Measurements from ENCODE around the gene ALOX15B.

Gene ALOX15B, protein sequence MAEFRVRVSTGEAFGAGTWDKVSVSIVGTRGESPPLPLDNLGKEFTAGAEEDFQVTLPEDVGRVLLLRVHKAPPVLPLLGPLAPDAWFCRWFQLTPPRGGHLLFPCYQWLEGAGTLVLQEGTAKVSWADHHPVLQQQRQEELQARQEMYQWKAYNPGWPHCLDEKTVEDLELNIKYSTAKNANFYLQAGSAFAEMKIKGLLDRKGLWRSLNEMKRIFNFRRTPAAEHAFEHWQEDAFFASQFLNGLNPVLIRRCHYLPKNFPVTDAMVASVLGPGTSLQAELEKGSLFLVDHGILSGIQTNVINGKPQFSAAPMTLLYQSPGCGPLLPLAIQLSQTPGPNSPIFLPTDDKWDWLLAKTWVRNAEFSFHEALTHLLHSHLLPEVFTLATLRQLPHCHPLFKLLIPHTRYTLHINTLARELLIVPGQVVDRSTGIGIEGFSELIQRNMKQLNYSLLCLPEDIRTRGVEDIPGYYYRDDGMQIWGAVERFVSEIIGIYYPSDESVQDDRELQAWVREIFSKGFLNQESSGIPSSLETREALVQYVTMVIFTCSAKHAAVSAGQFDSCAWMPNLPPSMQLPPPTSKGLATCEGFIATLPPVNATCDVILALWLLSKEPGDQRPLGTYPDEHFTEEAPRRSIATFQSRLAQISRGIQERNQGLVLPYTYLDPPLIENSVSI

DNA sequence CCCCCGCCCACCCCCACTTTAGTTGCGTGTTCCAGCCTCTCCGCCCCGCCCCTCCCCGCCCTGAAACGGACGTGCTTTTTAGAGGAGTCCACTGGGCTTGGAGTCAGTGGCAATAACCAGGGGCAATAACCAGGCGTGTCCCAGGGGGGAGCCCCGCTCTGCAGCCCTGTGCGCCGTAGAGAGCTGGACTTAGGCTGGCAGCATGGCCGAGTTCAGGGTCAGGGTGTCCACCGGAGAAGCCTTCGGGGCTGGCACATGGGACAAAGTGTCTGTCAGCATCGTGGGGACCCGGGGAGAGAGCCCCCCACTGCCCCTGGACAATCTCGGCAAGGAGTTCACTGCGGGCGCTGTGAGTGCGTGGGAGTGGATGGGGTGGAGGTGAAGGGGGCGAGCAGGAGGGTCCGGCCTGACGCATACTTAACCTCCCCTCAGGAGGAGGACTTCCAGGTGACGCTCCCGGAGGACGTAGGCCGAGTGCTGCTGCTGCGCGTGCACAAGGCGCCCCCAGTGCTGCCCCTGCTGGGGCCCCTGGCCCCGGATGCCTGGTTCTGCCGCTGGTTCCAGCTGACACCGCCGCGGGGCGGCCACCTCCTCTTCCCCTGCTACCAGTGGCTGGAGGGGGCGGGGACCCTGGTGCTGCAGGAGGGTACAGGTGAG lies at the start of gene ALOX15B:
ALOX15B (plus strand) TSS at position 106 of the 657 bp plus-strand sequence; CDS start at position 203, 97 bp downstream.
- no peak for DNase-seq (ENCODE audit: low read depth in 2 of 2)

- peak; percentile 80 to 93 for DNase-seq (ENCODE audit: low read depth in 2 of 2)
These were observed 48.8 kb upstream of the ALOX15B start for GRCh38 chr17:7989781-7990655.

DNA sequence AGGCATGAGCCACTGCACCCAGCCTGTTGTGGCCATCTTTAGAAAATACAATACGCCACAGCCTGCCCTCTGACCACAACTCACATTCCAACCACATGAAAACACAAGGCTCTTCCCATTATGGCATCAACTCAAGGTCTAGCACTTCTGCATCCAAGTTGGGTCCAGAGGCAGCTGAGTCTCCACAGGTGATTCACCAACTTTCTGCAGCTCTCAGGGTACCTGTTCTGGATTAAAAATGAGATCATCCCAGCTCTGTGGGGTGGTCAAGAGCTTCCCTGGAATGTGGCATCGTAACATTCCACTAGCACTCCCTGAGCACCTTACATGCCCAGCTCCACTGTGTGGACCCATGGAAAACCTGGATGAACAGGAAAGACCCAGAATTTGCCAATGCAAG lies 46.3 kb upstream of the ALOX15B start:
- DNase-seq (ENCODE audit: low read depth in 2 of 2): no peak

DNA sequence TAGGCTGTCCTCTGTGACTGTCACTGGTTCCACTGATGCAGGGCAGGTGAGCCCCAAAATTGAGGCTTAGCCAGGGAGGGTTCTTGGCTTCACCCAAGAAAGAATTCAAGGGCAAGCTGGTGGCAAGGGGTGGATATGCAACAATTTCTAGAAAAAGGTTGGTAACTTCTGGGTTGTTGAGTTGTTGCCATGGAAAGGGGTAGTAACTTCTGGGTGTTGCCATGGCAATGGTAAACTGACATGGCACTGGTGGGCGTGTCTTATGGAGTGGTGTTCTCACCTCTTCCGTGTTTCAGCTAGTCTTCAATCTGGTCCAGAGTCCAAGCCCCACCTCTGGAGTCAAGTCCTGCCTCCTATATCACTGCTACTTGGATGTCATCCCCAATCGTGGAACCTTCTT lies 45.9 kb upstream of the ALOX15B start:
- no peak for DNase-seq (ENCODE audit: low read depth in 2 of 2)

DNA sequence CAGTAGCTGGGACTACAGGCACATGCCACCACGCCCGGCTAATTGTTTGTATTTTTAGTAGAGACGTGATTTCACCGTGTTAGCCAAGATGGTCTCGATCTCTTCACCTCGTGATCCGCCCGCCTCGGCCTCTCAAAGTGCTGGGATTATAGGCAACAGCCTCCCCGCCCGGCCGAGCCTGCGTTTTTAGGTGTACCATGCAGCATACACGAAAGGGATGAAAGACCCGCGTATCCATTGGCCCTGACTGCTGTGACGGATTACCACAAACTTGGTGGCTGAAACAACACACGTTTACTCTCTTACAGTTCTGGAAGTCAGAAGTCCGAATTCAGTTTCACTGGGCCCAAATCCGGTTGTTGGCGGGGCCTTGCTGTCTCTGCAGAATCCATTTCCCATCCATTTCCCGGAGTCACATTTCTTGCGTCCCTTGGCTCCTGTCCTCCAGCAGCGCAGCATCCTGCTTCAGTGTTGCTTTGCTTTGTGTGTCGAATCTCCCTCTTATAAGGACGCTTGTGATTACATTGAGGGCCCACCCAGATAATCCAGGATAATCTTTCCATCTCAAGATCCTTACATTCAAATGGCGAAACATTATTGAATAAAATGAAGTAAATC lies 44.8 kb upstream of the ALOX15B start:
- no peak for DNase-seq (ENCODE audit: low read depth in 2 of 2)

DNA sequence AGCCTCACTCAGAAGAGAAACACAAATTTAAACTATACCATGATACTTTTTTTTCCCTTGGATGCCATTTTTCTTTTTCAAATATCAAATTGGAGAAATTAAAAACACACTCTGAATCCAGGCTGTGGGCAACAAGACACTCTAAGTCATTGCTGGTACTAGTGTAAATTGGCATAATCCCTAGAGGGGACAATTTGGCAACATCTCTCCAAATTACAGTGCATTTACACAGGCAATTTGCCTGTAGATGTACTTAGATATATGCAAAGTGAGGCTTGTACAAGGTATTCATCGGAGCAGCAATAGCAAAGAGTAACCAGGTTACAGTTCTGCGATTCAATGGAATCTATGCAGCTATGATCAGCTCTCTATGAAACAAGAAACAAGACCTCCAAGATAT lies 43.1 kb upstream of the ALOX15B start:
- no peak for DNase-seq (ENCODE audit: low read depth in 2 of 2)

GRCh38 chr17:7997186-7997585 lies 41.7 kb upstream of the ALOX15B start:
- no peak for DNase-seq (ENCODE audit: low read depth in 2 of 2)

DNA sequence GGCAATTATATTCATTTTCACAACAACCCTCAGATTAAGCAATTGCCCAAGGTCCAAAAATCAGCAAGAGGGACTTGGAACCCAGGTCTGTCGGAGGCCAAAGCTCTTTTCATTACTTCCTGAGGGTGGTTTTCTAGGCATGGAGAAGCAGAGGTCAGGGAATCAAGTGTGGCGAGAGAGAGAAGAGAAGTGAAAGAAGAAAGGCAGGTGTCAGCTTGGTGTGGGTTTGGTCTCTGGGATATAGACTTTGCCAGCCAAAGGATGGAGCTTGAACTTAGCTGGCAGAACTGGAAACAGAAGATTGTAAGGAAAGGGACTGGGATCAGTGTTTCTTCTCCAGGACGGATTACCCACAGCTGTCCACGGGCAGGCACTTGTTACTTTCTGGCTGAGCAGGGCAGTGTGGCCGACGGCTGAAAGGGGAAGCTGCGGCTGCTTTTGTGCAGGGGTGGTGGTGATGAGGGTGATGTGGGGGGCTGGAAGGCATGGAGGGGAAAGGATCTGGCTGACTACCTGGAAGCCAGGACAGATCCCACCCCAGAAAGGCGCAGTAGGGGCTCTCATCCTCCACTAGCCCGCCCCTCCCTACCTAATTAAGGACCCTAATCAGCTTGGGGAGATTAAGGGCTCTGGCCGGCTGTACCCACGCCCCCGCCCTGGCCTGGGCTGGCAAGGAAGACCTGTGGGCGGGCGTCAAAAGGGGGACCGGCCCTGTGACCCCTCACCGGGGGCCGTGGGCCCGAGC lies 36.7 kb upstream of the ALOX15B start, which contains the start of gene GUCY2D:
GUCY2D (plus strand) TSS at position 640 of the 745 bp plus-strand sequence. CDS start 433 bp downstream, outside the sequence.
- no peak for DNase-seq (ENCODE audit: low read depth in 2 of 2)

- DNase-seq (ENCODE audit: low read depth in 2 of 2): no peak
These were observed 35.9 kb upstream of the ALOX15B start for GRCh38 chr17:8002721-8003593.

DNA sequence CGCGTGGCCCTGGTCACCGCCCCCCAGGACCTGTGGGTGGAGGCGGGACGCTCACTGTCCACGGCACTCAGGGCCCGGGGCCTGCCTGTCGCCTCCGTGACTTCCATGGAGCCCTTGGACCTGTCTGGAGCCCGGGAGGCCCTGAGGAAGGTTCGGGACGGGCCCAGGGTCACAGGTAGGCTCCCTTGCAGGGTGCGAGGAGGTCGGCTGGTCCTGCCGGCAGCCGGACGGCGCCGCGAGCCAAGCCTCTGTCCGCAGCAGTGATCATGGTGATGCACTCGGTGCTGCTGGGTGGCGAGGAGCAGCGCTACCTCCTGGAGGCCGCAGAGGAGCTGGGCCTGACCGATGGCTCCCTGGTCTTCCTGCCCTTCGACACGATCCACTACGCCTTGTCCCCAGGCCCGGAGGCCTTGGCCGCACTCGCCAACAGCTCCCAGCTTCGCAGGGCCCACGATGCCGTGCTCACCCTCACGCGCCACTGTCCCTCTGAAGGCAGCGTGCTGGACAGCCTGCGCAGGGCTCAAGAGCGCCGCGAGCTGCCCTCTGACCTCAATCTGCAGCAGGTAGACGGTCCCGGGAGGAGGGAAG lies 35.2 kb upstream of the ALOX15B start:
- DNase-seq (ENCODE audit: low read depth in 2 of 2): no peak

DNA sequence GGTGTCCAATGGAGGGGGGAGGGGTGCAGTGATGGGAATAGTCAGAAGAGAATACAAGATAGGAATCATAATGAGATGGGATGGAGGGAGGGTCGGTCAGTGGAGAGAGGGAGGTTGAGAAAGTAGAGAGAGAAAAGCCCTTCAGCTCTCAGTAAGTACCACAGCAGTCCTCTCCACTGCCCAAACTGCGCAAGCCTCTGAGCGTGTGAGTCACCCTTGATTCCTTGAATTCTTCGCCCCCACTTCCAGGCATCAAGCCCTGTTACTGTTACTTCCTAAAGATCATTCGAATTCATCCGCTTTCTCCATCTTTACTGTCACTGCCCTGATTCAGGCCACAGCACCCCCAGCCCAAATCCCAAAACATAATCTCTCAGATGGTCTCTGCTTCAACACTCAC lies 34.0 kb upstream of the ALOX15B start:
- no peak for DNase-seq (ENCODE audit: low read depth in 2 of 2)

- DNase-seq (ENCODE audit: low read depth in 2 of 2): no peak
These were observed 33.5 kb upstream of the ALOX15B start for GRCh38 chr17:8005357-8005756.

GRCh38 chr17:8005967-8006730 lies 32.7 kb upstream of the ALOX15B start:
- no peak for DNase-seq (ENCODE audit: low read depth in 2 of 2)

- DNase-seq (ENCODE audit: low read depth in 2 of 2): no peak
These were observed 31.8 kb upstream of the ALOX15B start for GRCh38 chr17:8006836-8007680.

- no peak for DNase-seq (ENCODE audit: low read depth in 2 of 2)
These were observed 31.0 kb upstream of the ALOX15B start for GRCh38 chr17:8007836-8008235.

DNA sequence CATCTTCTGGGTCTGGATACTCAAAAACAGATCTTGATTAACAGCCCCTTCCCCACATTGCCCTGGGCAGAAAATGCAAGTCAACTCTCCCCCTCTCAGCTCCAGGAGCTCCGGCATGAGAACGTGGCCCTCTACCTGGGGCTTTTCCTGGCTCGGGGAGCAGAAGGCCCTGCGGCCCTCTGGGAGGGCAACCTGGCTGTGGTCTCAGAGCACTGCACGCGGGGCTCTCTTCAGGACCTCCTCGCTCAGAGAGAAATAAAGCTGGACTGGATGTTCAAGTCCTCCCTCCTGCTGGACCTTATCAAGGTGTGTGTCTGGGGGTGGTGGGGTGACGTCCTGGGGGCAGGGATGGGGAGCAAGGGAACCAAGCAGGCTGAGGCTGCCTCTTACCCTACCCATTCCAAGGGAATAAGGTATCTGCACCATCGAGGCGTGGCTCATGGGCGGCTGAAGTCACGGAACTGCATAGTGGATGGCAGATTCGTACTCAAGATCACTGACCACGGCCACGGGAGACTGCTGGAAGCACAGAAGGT lies 26.7 kb upstream of the ALOX15B start:
- DNase-seq (ENCODE audit: low read depth in 2 of 2): no peak
